ENCODE measurements around the gene TNRC6B. TPM values are rescaled to one million over a fixed set of nuclear protein-coding genes. Genes with fewer than 3 reads are reported as not detected.

Gene TNRC6B
- polyA plus RNA-seq, 1 donor from 2014 or later: 7.6 TPM

DNA sequence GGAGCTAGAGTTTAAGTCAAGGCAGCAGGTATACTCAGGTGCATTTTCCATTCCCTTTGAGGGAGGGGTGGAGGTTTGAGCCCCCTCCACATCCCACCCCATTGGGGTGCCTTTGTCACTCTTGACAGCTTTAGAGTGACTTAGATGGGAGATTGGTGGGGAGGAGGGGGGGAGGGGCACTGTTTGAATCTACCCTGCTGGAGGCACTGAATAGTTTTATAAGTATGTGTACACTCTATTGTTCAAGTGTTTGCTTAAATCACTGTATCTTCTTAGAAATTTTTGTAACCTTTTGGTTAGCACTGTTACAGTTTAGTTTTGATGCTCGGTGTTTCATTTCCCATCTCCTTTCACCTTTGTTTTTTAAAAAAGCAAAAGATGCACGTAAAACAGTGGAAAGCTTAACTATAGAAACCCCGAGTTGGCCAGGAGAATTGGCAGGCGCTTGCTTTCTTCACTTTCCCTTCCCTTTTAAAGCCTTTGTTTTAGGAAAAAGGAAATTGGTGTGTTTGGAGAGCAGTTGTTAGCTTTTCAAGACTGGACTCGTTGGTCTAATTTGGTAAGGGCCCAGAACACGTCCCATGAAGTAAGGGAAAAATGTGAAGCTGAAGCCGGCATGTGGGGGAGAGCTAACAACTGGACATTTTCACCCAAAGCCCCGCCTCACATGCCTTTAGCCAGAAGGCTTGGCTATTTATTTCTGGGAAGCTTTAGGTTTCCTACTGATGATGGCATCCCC is 42.8 kb downstream of the TNRC6B start:
- Histone ChIP-seq H3F3A (ENCODE audit: insufficient read depth, low read length, poor library complexity, severe bottlenecking) (no peaks in the 10 kb centered on the region), H3K79me2 (replicated peaks; ENCODE audit: insufficient read depth, low read length) (peaks cover 99% of the 10 kb centered on the region), H3K4me3 (ENCODE audit: low read length) (no peak overlapping the region), H2AFZ (ENCODE audit: low read depth, low read length) (no peak overlapping the region), H3K9me2 (ENCODE audit: insufficient read depth, low read length) (no peaks in the 10 kb centered on the region), H3K36me3 (ENCODE audit: insufficient read depth, low read length) (no peaks in the 10 kb centered on the region), H3K27me3 (ENCODE audit: insufficient read depth, low read depth, low read length) (no peaks in the 10 kb centered on the region), H3K9me3 (ENCODE audit: low read length) (no peaks in the 10 kb centered on the region), H3K27ac (ENCODE audit: low read length) (no peak overlapping the region), H3K4me2 (ENCODE audit: low read length) (no peak overlapping the region), H4K20me1 (ENCODE audit: insufficient read depth) (peaks cover 25% of the 10 kb centered on the region), H3K9ac (ENCODE audit: low read length) (no peak overlapping the region)
- TF ChIP-seq MXI1 (conservative IDR thresholded peaks at IDR 0.05; ENCODE audit: poor library complexity, severe bottlenecking) (no peak), REST (IDR thresholded peaks at IDR 0.05; ENCODE audit: borderline replicate concordance) (no peak), EP300 (conservative IDR thresholded peaks at IDR 0.05; ENCODE audit: poor library complexity, severe bottlenecking) (no peak), EZH2 (IDR thresholded peaks at IDR 0.05; ENCODE audit: borderline replicate concordance, insufficient read depth, low read length, poor library complexity, severe bottlenecking) (no peak)

- no peak overlapping the region for H3K4me3 ChIP-seq (ENCODE audit: low read length)
Observed at GRCh38 chr22:40221055-40221414, 43.3 kb downstream of the TNRC6B start.

More at GRCh38 chr22:40221055-40221414, 43.3 kb downstream of the TNRC6B start:
- H3F3A ChIP-seq (ENCODE audit: insufficient read depth, low read length, poor library complexity, severe bottlenecking): no peaks in the 10 kb centered on the region
- H3K27me3 ChIP-seq (ENCODE audit: insufficient read depth, low read depth, low read length): no peaks in the 10 kb centered on the region
- peaks cover 97% of the 10 kb centered on the region for H3K79me2 ChIP-seq (replicated peaks; ENCODE audit: insufficient read depth, low read length)
- H3K4me2 ChIP-seq (ENCODE audit: low read length): no peak overlapping the region
- no peaks in the 10 kb centered on the region for H3K9me3 ChIP-seq (ENCODE audit: low read length)
- peaks cover 21% of the 10 kb centered on the region for H4K20me1 ChIP-seq (ENCODE audit: insufficient read depth)
- no peaks in the 10 kb centered on the region for H3K9me2 ChIP-seq (ENCODE audit: insufficient read depth, low read length)
- H2AFZ ChIP-seq (ENCODE audit: low read depth, low read length): no peak overlapping the region
- no peaks in the 10 kb centered on the region for H3K36me3 ChIP-seq (ENCODE audit: insufficient read depth, low read length)
- TF ChIP-seq EZH2 (IDR thresholded peaks at IDR 0.05; ENCODE audit: borderline replicate concordance, insufficient read depth, low read length, poor library complexity, severe bottlenecking): no peak
- no peak for TF ChIP-seq TAF1 (IDR thresholded peaks at IDR 0.05; ENCODE audit: low read depth)
- no peak for TF ChIP-seq REST (IDR thresholded peaks at IDR 0.05; ENCODE audit: borderline replicate concordance)
- no peak for TF ChIP-seq RAD21 (conservative IDR thresholded peaks at IDR 0.05)
- no peak for TF ChIP-seq POLR2AphosphoS5 (IDR thresholded peaks at IDR 0.05)
- TF ChIP-seq MXI1 (conservative IDR thresholded peaks at IDR 0.05; ENCODE audit: poor library complexity, severe bottlenecking): no peak
- no peak for TF ChIP-seq EP300 (conservative IDR thresholded peaks at IDR 0.05; ENCODE audit: poor library complexity, severe bottlenecking)
- no peak for TF ChIP-seq CTCF (IDR thresholded peaks at IDR 0.05; ENCODE audit: poor library complexity, severe bottlenecking)
- no peak for TF ChIP-seq SMC3 (conservative IDR thresholded peaks at IDR 0.05; ENCODE audit: poor library complexity)
- H3K9ac ChIP-seq (ENCODE audit: low read length): no peak overlapping the region
- no peak overlapping the region for H3K27ac ChIP-seq (ENCODE audit: low read length)

All from neural cell (in vitro differentiated cells).